ENCODE results near the gene NSMF.

The NSMF gene

GRCh38 chr9:137446851-137447471 is 12.2 kb downstream of the NSMF start:
- H3K9ac ChIP-seq (ENCODE audit: low read length): no peak overlapping the region
- no peaks in the 10 kb centered on the region for H4K20me1 ChIP-seq (ENCODE audit: insufficient read depth, low read length)
- no peaks in the 10 kb centered on the region for H3K79me2 ChIP-seq (ENCODE audit: low read length)
- no peak overlapping the region for H3K27ac ChIP-seq (ENCODE audit: low read length)
- H3K36me3 ChIP-seq (replicated peaks; ENCODE audit: low read depth, low read length): no peaks in the 10 kb centered on the region
- peaks cover 24% of the 10 kb centered on the region for H3K4me1 ChIP-seq (ENCODE audit: low read length)
- H3K4me2 ChIP-seq (ENCODE audit: low read length): no peak overlapping the region
- H3K27me3 ChIP-seq (ENCODE audit: low read depth, low read length): no peaks in the 10 kb centered on the region
- TF ChIP-seq CTCF (IDR thresholded peaks at IDR 0.05; ENCODE audit: low read depth, low read length) (no peak), EZH2phosphoT487 (IDR thresholded peaks at IDR 0.05; ENCODE audit: low read depth) (no peak)
- no peak overlapping the region for H2AFZ ChIP-seq (ENCODE audit: low read depth, low read length)
- H3K4me3 ChIP-seq (ENCODE audit: low read length): no peak overlapping the region
- no peaks in the 10 kb centered on the region for H3K9me3 ChIP-seq (ENCODE audit: insufficient read depth, low read length)

- Histone ChIP-seq H3K4me1 (ENCODE audit: low read length) (peaks cover 24% of the 10 kb centered on the region), H3K27me3 (ENCODE audit: low read depth, low read length) (no peaks in the 10 kb centered on the region), H3K79me2 (ENCODE audit: low read length) (no peaks in the 10 kb centered on the region), H3K27ac (ENCODE audit: low read length) (no peak overlapping the region), H3K4me2 (ENCODE audit: low read length) (peak overlapping the region; percentile 94), H3K9me3 (ENCODE audit: insufficient read depth, low read length) (no peaks in the 10 kb centered on the region), H4K20me1 (ENCODE audit: insufficient read depth, low read length) (no peaks in the 10 kb centered on the region), H3K36me3 (replicated peaks; ENCODE audit: low read depth, low read length) (no peaks in the 10 kb centered on the region), H3K9ac (ENCODE audit: low read length) (peak overlapping the region; percentile 31; the same call in 1 of the 2 replicates), H2AFZ (ENCODE audit: low read depth, low read length) (0 out of 2 replicates have a peak overlapping the region, but pooled peaks have one; percentile 69), H3K4me3 (ENCODE audit: low read length) (peak overlapping the region; percentile 69)
- no peak for TF ChIP-seq CTCF (IDR thresholded peaks at IDR 0.05; ENCODE audit: low read depth, low read length)
- no peak for TF ChIP-seq EZH2phosphoT487 (IDR thresholded peaks at IDR 0.05; ENCODE audit: low read depth)
Measured at GRCh38 chr9:137445930-137446431, 13.2 kb downstream of the NSMF start.

GRCh38 chr9:137445275-137445807 is 13.8 kb downstream of the NSMF start:
- peak overlapping the region; percentile 94 for H3K4me2 ChIP-seq (ENCODE audit: low read length)
- H3K36me3 ChIP-seq (replicated peaks; ENCODE audit: low read depth, low read length): no peaks in the 10 kb centered on the region
- H3K79me2 ChIP-seq (ENCODE audit: low read length): no peaks in the 10 kb centered on the region
- H2AFZ ChIP-seq (ENCODE audit: low read depth, low read length): peak overlapping the region; percentile 69; the same call in 1 of the 2 replicates
- H3K27ac ChIP-seq (ENCODE audit: low read length): no peak overlapping the region
- H3K4me3 ChIP-seq (ENCODE audit: low read length): peak overlapping the region; percentile 69
- no peaks in the 10 kb centered on the region for H3K9me3 ChIP-seq (ENCODE audit: insufficient read depth, low read length)
- H3K4me1 ChIP-seq (ENCODE audit: low read length): peaks cover 24% of the 10 kb centered on the region
- H4K20me1 ChIP-seq (ENCODE audit: insufficient read depth, low read length): no peaks in the 10 kb centered on the region
- TF ChIP-seq CTCF (IDR thresholded peaks at IDR 0.05; ENCODE audit: low read depth, low read length) (peak; percentile 82), EZH2phosphoT487 (IDR thresholded peaks at IDR 0.05; ENCODE audit: low read depth) (no peak)
- H3K27me3 ChIP-seq (ENCODE audit: low read depth, low read length): no peaks in the 10 kb centered on the region
- peak overlapping the region; percentile 31; the same call in 1 of the 2 replicates for H3K9ac ChIP-seq (ENCODE audit: low read length)

DNA sequence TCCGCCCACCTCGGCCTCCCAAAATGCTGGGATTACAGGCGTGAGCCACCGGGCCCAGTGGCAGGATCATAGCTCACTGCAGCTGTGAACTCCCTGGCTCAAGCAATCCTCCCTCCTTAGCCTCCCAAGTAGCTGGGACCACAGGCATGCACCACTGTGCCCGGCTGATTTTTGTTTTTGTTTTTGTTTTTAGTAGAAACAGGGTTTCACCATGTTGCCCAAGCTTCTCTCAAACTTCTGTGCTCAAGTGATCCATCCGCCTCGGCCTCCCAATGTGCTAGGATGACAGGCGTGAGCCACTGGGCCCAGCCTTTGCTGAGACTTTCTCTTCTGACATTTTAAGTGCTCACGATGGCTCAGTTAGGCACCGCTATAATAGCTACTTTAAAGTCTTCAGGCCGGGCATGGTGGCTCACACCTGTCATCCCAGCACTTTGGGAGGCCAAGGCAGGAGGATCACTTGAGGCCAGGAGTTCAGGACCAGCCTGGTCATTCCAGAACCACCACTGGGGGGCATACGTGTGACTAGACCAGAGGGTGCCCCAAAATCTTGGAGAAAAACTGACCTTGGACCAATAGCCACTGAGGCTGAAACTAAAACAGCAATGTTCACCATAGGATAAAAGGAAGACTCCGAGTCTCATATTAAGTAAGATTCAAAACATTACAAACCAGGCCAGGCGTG is 14.9 kb downstream of the NSMF start:
- Histone ChIP-seq H3K27ac (ENCODE audit: low read length) (no peak overlapping the region), H4K20me1 (ENCODE audit: insufficient read depth, low read length) (no peaks in the 10 kb centered on the region), H3K27me3 (ENCODE audit: low read depth, low read length) (no peaks in the 10 kb centered on the region), H3K9ac (ENCODE audit: low read length) (no peak overlapping the region), H3K79me2 (ENCODE audit: low read length) (no peaks in the 10 kb centered on the region), H3K9me3 (ENCODE audit: insufficient read depth, low read length) (no peaks in the 10 kb centered on the region), H3K36me3 (replicated peaks; ENCODE audit: low read depth, low read length) (no peaks in the 10 kb centered on the region), H2AFZ (ENCODE audit: low read depth, low read length) (no peak overlapping the region), H3K4me1 (ENCODE audit: low read length) (peaks cover 24% of the 10 kb centered on the region), H3K4me2 (ENCODE audit: low read length) (no peak overlapping the region), H3K4me3 (ENCODE audit: low read length) (no peak overlapping the region)
- no peak for TF ChIP-seq CTCF (IDR thresholded peaks at IDR 0.05; ENCODE audit: low read depth, low read length)
- TF ChIP-seq EZH2phosphoT487 (IDR thresholded peaks at IDR 0.05; ENCODE audit: low read depth): no peak
